Activated CD4-positive, alpha-beta T cell treated with anti-CD3 and anti-CD28 coated beads, Interleukin-2, amount 10 ng/mL, durations not matched to agents 24 days and 14 days (primary cell): ENCODE measurements around the gene MRPL28. TPM values are rescaled to one million over a fixed set of nuclear protein-coding genes. Genes with fewer than 3 reads are reported as not detected.
A peak's percentile ranks its signal among the peaks of the same experiment; 100 is the strongest.

Experiments
- DNase-seq: peaks from one replicate; pipeline ENCODE4 v3.0.0; 2022
- H3K27ac Mint-ChIP-seq: one replicate; pipeline ENCODE4 v1.8.0; 2022; ENCODE audit warnings: mild to moderate bottlenecking, mixed read lengths
- H3K27me3 Mint-ChIP-seq: one replicate; pipeline ENCODE4 v1.8.0; 2022; ENCODE audit warnings: mixed read lengths
- H3K36me3 Mint-ChIP-seq: one replicate; pipeline ENCODE4 v1.8.0; 2022; ENCODE audit warnings: low read depth, mild to moderate bottlenecking, mixed read lengths
- H3K4me1 Mint-ChIP-seq: one replicate; pipeline ENCODE4 v1.8.0; 2021; ENCODE audit warnings: mixed read lengths
- H3K4me3 Mint-ChIP-seq: one replicate; pipeline ENCODE4 v1.8.0; 2022; ENCODE audit warnings: mild to moderate bottlenecking, moderate library complexity, mixed read lengths
- H3K9me3 Mint-ChIP-seq: one replicate; pipeline ENCODE4 v1.8.0; 2021; ENCODE audit warnings: mixed read lengths
- intact Hi-C: fragments of 100-400 bp; cut with micrococcal nuclease; formaldehyde crosslinking; loops from one replicate; pipeline ENCODE4 v1.15.1; 2023
- total RNA-seq: library from RNA; stranded (reverse); gene quantifications from 2 replicates; pipeline ENCODE4 v1.2.3, GENCODE V29; 2022

The MRPL28 gene
- total RNA-seq, 1 donor from 2014 or later, result 109 TPM

- Mint-ChIP-seq H3K27ac (no peak overlapping the region), H3K36me3 (peaks cover 5% of the 10 kb centered on the region), H3K4me3 (no peak overlapping the region), H3K9me3 (no peaks in the 10 kb centered on the region), H3K4me1 (peaks cover 10% of the 10 kb centered on the region), H3K27me3 (no peaks in the 10 kb centered on the region)
- DNase-seq, result no peak
- intact Hi-C loops, result no loop called here
These were observed 3.7 kb upstream of the MRPL28 start for GRCh38 chr16:373848-374615.

GRCh38 chr16:373020-373598, 2.8 kb upstream of the MRPL28 start:
- Mint-ChIP-seq H3K27ac (no peak overlapping the region), H3K4me1 (peaks cover 10% of the 10 kb centered on the region), H3K27me3 (no peaks in the 10 kb centered on the region), H3K36me3 (peaks cover 6% of the 10 kb centered on the region), H3K4me3 (no peak overlapping the region), H3K9me3 (no peaks in the 10 kb centered on the region)
- intact Hi-C loops, result no loop called here
- DNase-seq, result no peak

GRCh38 chr16:372302-372983, 2.1 kb upstream of the MRPL28 start:
- H3K4me3 Mint-ChIP-seq, result no peak overlapping the region
- H3K27ac Mint-ChIP-seq, result no peak overlapping the region
- no peak for DNase-seq
- peaks cover 10% of the 10 kb centered on the region for H3K4me1 Mint-ChIP-seq
- H3K27me3 Mint-ChIP-seq, result no peaks in the 10 kb centered on the region
- H3K36me3 Mint-ChIP-seq, result peaks cover 6% of the 10 kb centered on the region
- intact Hi-C loops, result no loop called here
- no peaks in the 10 kb centered on the region for H3K9me3 Mint-ChIP-seq

- Mint-ChIP-seq H3K27me3 (no peaks in the 10 kb centered on the region), H3K36me3 (peaks cover 9% of the 10 kb centered on the region), H3K4me3 (no peak overlapping the region), H3K4me1 (peaks cover 10% of the 10 kb centered on the region), H3K9me3 (no peaks in the 10 kb centered on the region), H3K27ac (no peak overlapping the region)
- intact Hi-C loops, result no loop called here
- no peak for DNase-seq
These were observed 1.4 kb upstream of the MRPL28 start for GRCh38 chr16:371515-372301.

- H3K4me1 Mint-ChIP-seq, result peaks cover 10% of the 10 kb centered on the region
- H3K27me3 Mint-ChIP-seq, result no peaks in the 10 kb centered on the region
- peak overlapping the region; percentile 95 for H3K27ac Mint-ChIP-seq
- no peak for DNase-seq
- peaks cover 11% of the 10 kb centered on the region for H3K36me3 Mint-ChIP-seq
- no peaks in the 10 kb centered on the region for H3K9me3 Mint-ChIP-seq
- H3K4me3 Mint-ChIP-seq, result peak overlapping the region; percentile 96
- intact Hi-C loops, result loop anchor here (1.0 kb wide), 1 partner anchor 18 kb away; no protein-coding TSS in a partner anchor
These were observed 709 bp upstream of the MRPL28 start for GRCh38 chr16:370979-371514.

GRCh38 chr16:369866-370436, 387 bp downstream of the MRPL28 start:
- Mint-ChIP-seq H3K36me3 (peaks cover 11% of the 10 kb centered on the region), H3K27me3 (no peaks in the 10 kb centered on the region), H3K27ac (peak overlapping the region; percentile 15), H3K9me3 (no peaks in the 10 kb centered on the region), H3K4me1 (peaks cover 10% of the 10 kb centered on the region), H3K4me3 (peak overlapping the region; percentile 96)
- intact Hi-C loops, result loop anchor here (1.0 kb wide), 1 partner anchor 17 kb away; no protein-coding TSS in a partner anchor
- DNase-seq, result no peak

- H3K4me1 Mint-ChIP-seq, result peaks cover 10% of the 10 kb centered on the region
- H3K27ac Mint-ChIP-seq, result peak overlapping the region; percentile 34
- peak overlapping the region; percentile 77 for H3K4me3 Mint-ChIP-seq
- intact Hi-C loops, result no loop called here
- peaks cover 11% of the 10 kb centered on the region for H3K36me3 Mint-ChIP-seq
- DNase-seq, result no peak
- H3K27me3 Mint-ChIP-seq, result no peaks in the 10 kb centered on the region
- no peaks in the 10 kb centered on the region for H3K9me3 Mint-ChIP-seq
These were observed 968 bp downstream of the MRPL28 start for GRCh38 chr16:369275-369865.

- no peak overlapping the region for H3K27ac Mint-ChIP-seq
- H3K27me3 Mint-ChIP-seq, result no peaks in the 10 kb centered on the region
- H3K36me3 Mint-ChIP-seq, result peaks cover 11% of the 10 kb centered on the region
- peaks cover 10% of the 10 kb centered on the region for H3K4me1 Mint-ChIP-seq
- DNase-seq, result no peak
- no peak overlapping the region for H3K4me3 Mint-ChIP-seq
- intact Hi-C loops, result no loop called here
- no peaks in the 10 kb centered on the region for H3K9me3 Mint-ChIP-seq
These were observed 1.8 kb downstream of the MRPL28 start for GRCh38 chr16:368388-369158.

- H3K27ac Mint-ChIP-seq, result no peak overlapping the region
- no peaks in the 10 kb centered on the region for H3K9me3 Mint-ChIP-seq
- H3K36me3 Mint-ChIP-seq, result peaks cover 11% of the 10 kb centered on the region
- DNase-seq, result no peak
- peaks cover 10% of the 10 kb centered on the region for H3K4me1 Mint-ChIP-seq
- intact Hi-C loops, result no loop called here
- H3K4me3 Mint-ChIP-seq, result no peak overlapping the region
- H3K27me3 Mint-ChIP-seq, result no peaks in the 10 kb centered on the region
These were observed 2.9 kb downstream of the MRPL28 start for GRCh38 chr16:367333-367903.

- Mint-ChIP-seq H3K4me3 (no peak overlapping the region), H3K36me3 (peaks cover 11% of the 10 kb centered on the region), H3K9me3 (no peaks in the 10 kb centered on the region), H3K27me3 (no peaks in the 10 kb centered on the region), H3K4me1 (peaks cover 14% of the 10 kb centered on the region), H3K27ac (no peak overlapping the region)
- intact Hi-C loops, result no loop called here
- no peak for DNase-seq
These were observed 3.9 kb downstream of the MRPL28 start for GRCh38 chr16:366476-366875.

GRCh38 chr16:364595-365491, 5.5 kb downstream of the MRPL28 start:
- H3K27ac Mint-ChIP-seq, result no peak overlapping the region
- intact Hi-C loops, result loop anchor here (5.0 kb wide), 1 partner anchor 183 kb away; the partner anchor contains the start of gene HBQ1
- peaks cover 7% of the 10 kb centered on the region for H3K4me1 Mint-ChIP-seq
- no peaks in the 10 kb centered on the region for H3K9me3 Mint-ChIP-seq
- peaks cover 7% of the 10 kb centered on the region for H3K36me3 Mint-ChIP-seq
- DNase-seq, result no peak
- H3K27me3 Mint-ChIP-seq, result no peaks in the 10 kb centered on the region
- no peak overlapping the region for H3K4me3 Mint-ChIP-seq
